ENCODE measurements around the gene RNASE7.
A peak's percentile ranks its signal among the peaks of the same experiment; 100 is the strongest.

Gene RNASE7

GRCh38 chr14:21088687-21089086, 46.5 kb downstream of the RNASE7 start:
- Histone ChIP-seq H3K4me3 (no peak overlapping the region), H3K27ac (no peak overlapping the region)
- TF ChIP-seq CTCF (IDR thresholded peaks at IDR 0.05), result no peak
- no peak for DNase-seq (ENCODE audit: low spot score)

- DNase-seq (ENCODE audit: low spot score), result no peak
- Histone ChIP-seq H3K27ac (no peak overlapping the region), H3K4me3 (no peak overlapping the region)
- no peak for TF ChIP-seq CTCF (IDR thresholded peaks at IDR 0.05)
Observed at GRCh38 chr14:21089271-21089670, 47.1 kb downstream of the RNASE7 start.

- Histone ChIP-seq H3K4me3 (no peak overlapping the region), H3K27ac (no peak overlapping the region)
- no peak for DNase-seq (ENCODE audit: low spot score)
- no peak for TF ChIP-seq CTCF (IDR thresholded peaks at IDR 0.05)
Observed at GRCh38 chr14:21089877-21090193, 47.7 kb downstream of the RNASE7 start.

GRCh38 chr14:21090194-21090939, 48.2 kb downstream of the RNASE7 start:
- peak; percentile 44 for TF ChIP-seq CTCF (IDR thresholded peaks at IDR 0.05)
- H3K27ac ChIP-seq, result peak overlapping the region in 1 of 2 donors; percentile 25
- H3K4me3 ChIP-seq, result no peak overlapping the region
- no peak for DNase-seq (ENCODE audit: low spot score)

GRCh38 chr14:21090940-21091663, 48.9 kb downstream of the RNASE7 start:
- Histone ChIP-seq H3K4me3 (no peak overlapping the region), H3K27ac (no peak overlapping the region)
- DNase-seq (ENCODE audit: low spot score), result no peak
- no peak for TF ChIP-seq CTCF (IDR thresholded peaks at IDR 0.05)

- DNase-seq (ENCODE audit: low spot score), result no peak
- Histone ChIP-seq H3K4me3 (no peak overlapping the region), H3K27ac (peak overlapping the region in 1 of 2 donors; percentile 18)
- no peak for TF ChIP-seq CTCF (IDR thresholded peaks at IDR 0.05)
Observed at GRCh38 chr14:21091821-21092272, 49.7 kb downstream of the RNASE7 start.

Data from coronary artery (tissue), 2 donors.